NCI-H1436 treated with DMSO at 0.1 percent for 48 hours (cell line): Measurements from ENCODE around the gene ATF5.
"Not testable (repeated sequence)": the region's sequence is repeated elsewhere in the genome, so short reads cannot be mapped to it uniquely, and the experiment has no call there.

ENCODE experiments used
- DNase-seq: peaks from one replicate; lab custom pipeline; 2025; lab: John Stamatoyannopoulos, UW

ATF5 gene

DNA sequence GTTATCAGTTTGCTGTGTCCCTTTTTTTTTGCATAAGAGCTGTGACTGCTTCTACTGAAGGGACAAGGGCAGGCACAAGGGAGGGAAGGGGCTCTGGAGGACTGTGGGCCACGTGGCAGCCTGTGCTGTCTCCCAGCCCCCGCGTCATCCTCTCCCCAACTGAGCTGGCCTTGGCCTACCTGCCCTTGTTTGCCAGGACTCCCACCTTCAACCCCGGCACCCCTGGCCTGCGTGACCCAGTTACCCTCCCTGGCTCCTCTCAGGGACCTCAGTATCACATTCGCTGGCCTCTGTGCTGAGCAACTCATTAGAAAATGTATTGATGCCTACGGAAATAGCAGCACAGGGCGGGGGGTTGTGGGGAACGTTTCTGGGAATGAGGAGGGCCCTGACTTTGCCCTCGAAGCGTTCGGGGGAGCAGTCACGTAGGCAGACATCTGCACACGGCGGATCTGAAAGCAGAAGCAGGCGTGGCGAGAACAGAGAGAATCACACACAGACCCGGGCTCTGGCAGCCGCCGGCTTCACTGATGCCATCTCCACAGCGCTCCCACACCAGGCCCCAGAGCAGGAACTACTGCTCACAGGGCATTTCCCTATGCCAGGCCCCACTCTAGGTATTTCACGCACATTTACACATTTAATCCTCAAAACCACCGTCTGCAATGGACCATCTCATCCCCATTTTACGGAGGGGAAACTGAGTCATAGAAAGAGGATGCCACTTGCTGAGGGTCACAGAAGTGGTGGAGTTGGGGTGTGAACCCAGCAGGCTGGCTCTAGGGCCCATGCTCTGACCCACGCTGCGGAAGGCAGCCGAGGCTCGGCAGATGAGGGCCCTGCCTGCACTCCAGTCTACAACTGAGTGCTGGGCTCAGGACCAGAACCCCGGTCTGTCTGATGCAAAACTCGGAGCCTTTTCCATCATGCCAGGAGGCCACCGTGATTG, 5.7 kb upstream of the ATF5 start:
- DNase-seq, result no peak

DNA sequence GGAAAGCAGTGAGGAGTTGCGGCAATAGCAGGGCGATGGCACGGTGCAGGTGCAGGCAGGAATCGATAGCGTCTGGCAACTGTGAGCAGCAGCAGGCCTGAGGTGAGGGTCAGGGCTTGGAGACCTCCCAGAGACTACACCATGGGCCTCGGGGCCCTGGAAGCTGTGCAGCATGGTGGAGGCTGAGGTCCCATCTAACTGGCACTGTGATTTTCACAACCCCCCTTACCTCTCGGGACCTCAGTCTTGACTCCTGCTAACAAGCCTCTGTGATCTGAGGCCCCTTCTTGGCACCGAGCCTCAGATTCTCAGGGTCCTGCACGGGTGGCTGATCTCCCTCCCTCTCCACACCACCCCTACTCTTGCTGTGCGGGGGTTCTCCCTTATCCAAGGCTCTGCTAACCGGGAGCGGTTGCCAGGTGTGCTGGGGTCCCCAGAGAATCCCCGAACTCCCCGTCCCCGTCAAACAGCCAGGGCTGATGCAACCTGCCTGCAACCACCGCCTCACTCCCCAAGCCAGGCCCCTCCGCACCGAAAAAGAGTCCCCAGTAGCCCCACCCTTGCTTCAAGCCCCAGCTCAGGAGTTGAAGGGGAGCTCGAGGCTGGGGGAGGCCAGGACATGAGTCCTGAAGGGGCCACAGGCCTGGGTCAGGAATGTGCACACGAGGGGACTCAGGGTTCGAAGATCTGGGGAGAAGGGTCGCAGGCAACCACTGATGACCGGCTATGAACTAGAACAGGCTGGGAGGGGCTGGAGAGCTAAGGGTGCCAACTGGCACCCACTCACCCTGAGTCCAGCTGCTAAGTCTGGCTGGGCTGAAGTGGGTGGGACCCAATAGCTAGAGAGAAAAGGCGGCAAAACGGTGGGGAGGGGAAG, 4.8 kb upstream of the ATF5 start:
- DNase-seq, result peak; percentile 60

- DNase-seq, result not testable (repeated sequence)
Observed at GRCh38 chr19:49924881-49925210, 4.2 kb upstream of the ATF5 start.

DNA sequence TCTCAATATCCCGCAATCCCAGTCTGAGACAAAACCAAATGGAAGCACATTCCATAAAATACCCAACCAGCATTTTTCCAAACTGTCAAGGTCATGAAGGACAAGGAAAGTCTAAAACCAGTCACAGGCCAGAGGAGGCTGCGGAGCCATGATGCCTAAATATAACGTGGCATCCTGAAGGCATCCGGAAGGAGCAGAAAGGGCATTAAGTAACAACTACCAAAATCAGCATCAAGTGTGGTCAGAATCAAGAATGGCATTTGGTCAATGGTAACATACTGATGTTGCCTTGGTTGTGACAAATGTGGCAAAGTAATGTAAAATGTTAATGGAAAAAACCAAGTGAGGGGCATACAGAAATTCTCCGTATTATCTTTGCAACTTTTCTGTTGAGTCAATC, 3.5 kb upstream of the ATF5 start:
- no peak for DNase-seq

DNA sequence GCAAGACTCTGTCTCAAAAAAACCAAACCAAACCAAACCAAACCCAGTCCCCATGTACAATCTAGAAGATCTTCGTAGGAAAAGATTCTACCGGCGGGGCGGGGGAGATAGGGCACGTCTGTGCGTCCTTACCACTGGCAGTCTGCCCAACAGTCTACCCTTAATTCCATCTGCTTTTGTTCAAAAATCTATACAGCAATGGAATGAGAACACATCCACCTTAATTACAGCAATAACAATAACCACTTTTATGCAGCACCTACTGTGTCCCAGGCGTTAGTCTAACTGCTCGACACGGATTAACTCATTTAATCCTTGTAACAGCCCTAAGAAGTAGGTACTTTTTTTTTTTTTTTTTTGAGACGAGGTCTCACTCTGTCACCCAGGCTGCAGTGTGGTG, 2.5 kb upstream of the ATF5 start:
- no peak for DNase-seq

- DNase-seq, result no peak
Observed at GRCh38 chr19:49927526-49928264, 1.3 kb upstream of the ATF5 start.

GRCh38 chr19:49929611-49930482, 842 bp downstream of the ATF5 start:
- DNase-seq, result peak; percentile 96

- DNase-seq, result no peak
Observed at GRCh38 chr19:49930483-49931011, 1.5 kb downstream of the ATF5 start.

DNA sequence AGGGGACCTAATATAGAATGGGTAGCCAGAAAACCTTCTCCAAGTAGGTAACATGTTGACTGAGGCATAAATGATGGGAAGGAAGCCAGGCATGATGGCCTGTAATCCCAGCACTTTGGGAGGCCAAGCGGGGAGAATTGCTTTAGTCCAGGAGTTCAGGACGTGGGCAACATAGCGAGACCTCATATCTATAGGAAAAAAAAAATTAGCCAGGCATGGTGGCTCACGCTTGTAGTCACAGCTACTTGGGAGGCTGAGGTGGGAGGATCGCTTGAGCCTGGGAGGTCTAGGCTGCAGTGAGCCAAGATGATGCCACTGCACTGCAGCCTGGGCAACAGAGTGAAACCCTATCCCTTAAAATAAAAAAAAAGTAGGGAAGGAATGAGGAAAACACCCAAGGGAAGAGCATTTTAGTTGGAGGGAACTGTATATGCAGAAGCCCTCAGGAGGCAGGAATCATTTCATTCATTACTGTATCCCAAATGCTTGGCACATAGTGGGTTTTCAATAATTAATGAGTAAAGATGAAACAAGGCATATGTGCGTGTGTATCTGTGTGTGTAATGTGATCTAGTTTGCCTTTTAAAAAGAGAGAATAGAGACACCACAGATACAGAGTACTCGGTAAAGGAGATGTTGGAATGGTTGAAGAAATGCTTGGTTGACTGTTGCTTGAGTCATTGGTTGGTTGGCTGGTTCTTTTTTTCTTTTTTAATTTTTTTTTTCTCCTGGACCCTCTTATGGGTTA, 2.5 kb downstream of the ATF5 start:
- DNase-seq, result no peak

DNA sequence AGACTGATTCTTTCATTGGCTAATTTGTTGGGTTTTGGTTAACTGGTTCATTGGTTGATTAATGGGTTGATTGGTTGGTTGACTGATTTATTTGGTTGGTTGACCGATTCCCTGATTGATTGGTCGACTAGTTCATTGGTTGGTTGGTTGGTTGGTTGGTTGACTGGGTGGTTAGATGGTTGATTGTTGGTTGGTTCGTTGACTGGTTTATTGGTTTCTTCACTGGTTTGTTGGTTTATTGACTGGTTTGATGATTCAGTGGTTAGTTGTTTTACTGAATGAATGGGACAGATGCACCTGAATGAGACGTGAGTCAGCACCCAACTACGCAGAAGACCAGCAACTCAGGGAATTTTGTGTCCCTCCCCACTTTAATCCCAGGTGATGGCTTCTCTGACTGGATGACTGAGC, 3.0 kb downstream of the ATF5 start:
- DNase-seq, result no peak

DNA sequence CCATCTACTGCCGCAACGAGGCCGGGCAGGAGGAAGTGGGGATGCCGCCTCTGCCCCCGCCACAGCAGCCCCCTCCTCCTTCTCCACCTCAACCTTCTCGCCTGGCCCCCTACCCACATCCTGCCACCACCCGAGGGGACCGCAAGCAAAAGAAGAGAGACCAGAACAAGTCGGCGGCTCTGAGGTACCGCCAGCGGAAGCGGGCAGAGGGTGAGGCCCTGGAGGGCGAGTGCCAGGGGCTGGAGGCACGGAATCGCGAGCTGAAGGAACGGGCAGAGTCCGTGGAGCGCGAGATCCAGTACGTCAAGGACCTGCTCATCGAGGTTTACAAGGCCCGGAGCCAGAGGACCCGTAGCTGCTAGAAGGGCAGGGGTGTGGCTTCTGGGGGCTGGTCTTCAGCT, 3.7 kb downstream of the ATF5 start:
- no peak for DNase-seq

GRCh38 chr19:49933643-49934042, 4.6 kb downstream of the ATF5 start:
- no peak for DNase-seq

- DNase-seq, result no peak
Observed at GRCh38 chr19:49936549-49936948, 7.5 kb downstream of the ATF5 start.

GRCh38 chr19:49937750-49938381, 8.9 kb downstream of the ATF5 start:
- DNase-seq, result no peak

GRCh38 chr19:49938662-49939061, 9.7 kb downstream of the ATF5 start:
- no peak for DNase-seq

GRCh38 chr19:49939721-49940481, 10.9 kb downstream of the ATF5 start:
- DNase-seq, result no peak

DNA sequence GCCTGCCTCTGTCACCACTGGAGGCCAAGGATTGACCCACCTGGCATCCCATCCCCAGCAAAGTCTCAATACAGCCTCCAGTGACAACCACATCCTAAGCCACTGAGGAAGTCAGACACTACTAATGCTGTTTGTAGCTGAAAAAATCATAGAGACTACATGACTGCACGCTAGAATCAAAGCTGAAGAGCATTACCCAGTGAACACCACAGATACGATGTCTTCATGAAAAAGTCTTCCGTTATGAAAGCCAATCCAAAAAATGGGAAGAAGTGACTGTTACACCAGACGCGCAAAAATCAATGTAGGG, 11.4 kb downstream of the ATF5 start:
- no peak for DNase-seq

- not testable (repeated sequence) for DNase-seq
Observed at GRCh38 chr19:49944567-49944966, 15.6 kb downstream of the ATF5 start.

GRCh38 chr19:49946415-49946814, 17.4 kb downstream of the ATF5 start:
- DNase-seq, result no peak
